Measurements from ENCODE around the gene PLCH1. TPM values are rescaled to one million over a fixed set of nuclear protein-coding genes. Genes with fewer than 3 reads are reported as not detected.

The PLCH1 gene
- total and polyA plus RNA-seq, 12 donors, result under 0.01 to 0.28 (median 0.10) TPM; not detected in 2

DNA sequence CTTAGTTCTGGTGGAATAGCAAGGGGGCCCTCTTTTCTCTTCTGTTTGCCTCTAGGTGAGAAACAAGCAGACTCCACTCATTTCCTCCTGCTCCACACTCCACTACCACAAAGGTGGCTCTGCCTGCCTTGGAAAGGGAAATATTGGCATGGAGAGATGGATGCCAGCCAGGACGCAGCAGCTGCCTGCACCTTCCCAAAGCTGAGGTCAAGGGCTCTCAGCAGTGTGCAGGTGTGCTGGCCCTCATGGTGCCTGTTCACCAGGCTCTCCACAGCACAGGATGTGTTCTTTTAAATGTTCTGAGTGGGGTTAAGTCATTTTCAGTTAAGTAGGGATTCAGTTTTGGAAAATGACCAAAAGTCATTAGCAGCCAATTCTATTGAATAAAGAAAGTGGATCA is 240.2 kb downstream of the PLCH1 start:
- no peak overlapping the region for H3K27ac ChIP-seq
- H3K9me3 ChIP-seq (replicated peaks in 1 of 3), result no peaks in the 10 kb centered on the region
- no peaks in the 10 kb centered on the region for H3K4me1 ChIP-seq (replicated peaks in 1 of 2)
- 45 to 89% (median 75%) methylated on average over 1 of the region's 1 CpG for WGBS, 4 donors
- H3K4me3 ChIP-seq, result no peak overlapping the region
- no peaks in the 10 kb centered on the region for H3K36me3 ChIP-seq (replicated peaks in 1 of 2)
- intact Hi-C loops (cut with DNase I), result no loop called here
- no peaks in the 10 kb centered on the region for H3K27me3 ChIP-seq
- TF ChIP-seq, protein P1, sequence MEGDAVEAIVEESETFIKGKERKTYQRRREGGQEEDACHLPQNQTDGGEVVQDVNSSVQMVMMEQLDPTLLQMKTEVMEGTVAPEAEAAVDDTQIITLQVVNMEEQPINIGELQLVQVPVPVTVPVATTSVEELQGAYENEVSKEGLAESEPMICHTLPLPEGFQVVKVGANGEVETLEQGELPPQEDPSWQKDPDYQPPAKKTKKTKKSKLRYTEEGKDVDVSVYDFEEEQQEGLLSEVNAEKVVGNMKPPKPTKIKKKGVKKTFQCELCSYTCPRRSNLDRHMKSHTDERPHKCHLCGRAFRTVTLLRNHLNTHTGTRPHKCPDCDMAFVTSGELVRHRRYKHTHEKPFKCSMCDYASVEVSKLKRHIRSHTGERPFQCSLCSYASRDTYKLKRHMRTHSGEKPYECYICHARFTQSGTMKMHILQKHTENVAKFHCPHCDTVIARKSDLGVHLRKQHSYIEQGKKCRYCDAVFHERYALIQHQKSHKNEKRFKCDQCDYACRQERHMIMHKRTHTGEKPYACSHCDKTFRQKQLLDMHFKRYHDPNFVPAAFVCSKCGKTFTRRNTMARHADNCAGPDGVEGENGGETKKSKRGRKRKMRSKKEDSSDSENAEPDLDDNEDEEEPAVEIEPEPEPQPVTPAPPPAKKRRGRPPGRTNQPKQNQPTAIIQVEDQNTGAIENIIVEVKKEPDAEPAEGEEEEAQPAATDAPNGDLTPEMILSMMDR (IDR thresholded peaks at IDR 0.05), result no peak
- no peak for TF ChIP-seq POLR2A (IDR thresholded peaks at IDR 0.05)
- no peak for DNase-seq

DNA sequence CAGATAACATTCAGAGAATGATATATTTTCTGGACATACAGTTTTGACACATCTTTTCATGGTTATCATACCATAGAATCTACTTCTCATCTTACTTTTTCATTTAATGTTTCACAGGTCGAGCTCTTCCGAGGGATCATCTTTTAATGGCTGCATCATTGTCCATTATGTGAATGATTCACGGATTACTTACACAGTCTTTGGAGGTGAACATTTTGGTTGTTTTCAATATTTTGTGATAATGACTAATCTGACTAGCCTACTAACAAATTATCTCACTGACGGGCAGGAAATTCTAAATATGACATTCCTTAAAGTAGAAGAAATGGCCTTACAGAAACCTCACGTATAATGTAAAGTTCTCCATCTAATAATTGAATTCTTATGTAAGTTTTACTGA is 242.2 kb downstream of the PLCH1 start:
- no peak overlapping the region for H3K27ac ChIP-seq

DNA sequence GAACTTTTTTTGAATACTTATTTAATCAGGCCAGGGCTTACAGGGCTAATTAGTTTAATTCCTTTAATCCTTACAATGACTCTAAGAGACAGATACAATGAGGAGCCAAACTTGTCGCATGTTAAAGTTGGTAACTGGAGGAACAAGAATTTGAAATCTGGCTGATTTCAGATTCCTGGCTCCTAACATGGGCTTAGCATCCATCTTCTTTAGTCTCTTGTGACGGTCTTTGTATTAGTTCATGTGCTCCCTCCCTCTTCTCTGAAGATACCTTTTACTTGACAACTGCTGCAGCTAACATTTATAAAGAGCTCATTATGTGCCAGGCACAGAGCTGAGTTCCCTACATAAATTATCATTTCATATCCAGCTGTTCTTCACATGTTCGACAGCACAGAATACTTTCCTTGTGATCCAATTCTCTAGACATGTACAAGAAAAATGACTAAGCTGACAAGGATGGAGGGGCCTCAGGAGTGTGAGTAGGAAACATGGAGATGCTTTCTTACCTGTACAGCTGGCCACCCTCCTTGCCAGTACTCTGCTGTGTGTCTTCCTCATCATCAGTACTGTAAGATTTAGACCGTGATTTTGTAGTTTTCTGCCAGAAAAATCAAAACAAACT is 244.6 kb downstream of the PLCH1 start:
- intact Hi-C loops (cut with DNase I), result no loop called here
- H3K4me3 ChIP-seq, result no peak overlapping the region
- no peaks in the 10 kb centered on the region for H3K4me1 ChIP-seq (replicated peaks in 1 of 2)
- TF ChIP-seq, protein P1 (IDR thresholded peaks at IDR 0.05), result no peak
- TF ChIP-seq POLR2A (IDR thresholded peaks at IDR 0.05), result no peak
- H3K27ac ChIP-seq, result no peak overlapping the region
- H3K36me3 ChIP-seq (replicated peaks in 1 of 2), result no peaks in the 10 kb centered on the region
- no peak for DNase-seq
- WGBS, 4 donors, result 56 to 71% (median 65%) methylated on average over 4 of the region's 4 CpGs
- H3K9me3 ChIP-seq (replicated peaks in 1 of 3), result no peaks in the 10 kb centered on the region
- H3K27me3 ChIP-seq, result no peaks in the 10 kb centered on the region

More for the DNA sequence above, 242.2 kb downstream of the PLCH1 start:
- no peaks in the 10 kb centered on the region for H3K4me1 ChIP-seq (replicated peaks in 1 of 2)
- no peak for DNase-seq
- no peak for TF ChIP-seq POLR2A (IDR thresholded peaks at IDR 0.05)
- TF ChIP-seq, protein P1 (IDR thresholded peaks at IDR 0.05), result no peak
- H3K9me3 ChIP-seq (replicated peaks in 1 of 3), result no peaks in the 10 kb centered on the region
- no peaks in the 10 kb centered on the region for H3K36me3 ChIP-seq (replicated peaks in 1 of 2)
- WGBS, 4 donors, result 64 to 81% (median 78%) methylated on average over 5 of the region's 5 CpGs
- no peaks in the 10 kb centered on the region for H3K27me3 ChIP-seq
- intact Hi-C loops (cut with DNase I), result no loop called here
- no peak overlapping the region for H3K4me3 ChIP-seq

DNA sequence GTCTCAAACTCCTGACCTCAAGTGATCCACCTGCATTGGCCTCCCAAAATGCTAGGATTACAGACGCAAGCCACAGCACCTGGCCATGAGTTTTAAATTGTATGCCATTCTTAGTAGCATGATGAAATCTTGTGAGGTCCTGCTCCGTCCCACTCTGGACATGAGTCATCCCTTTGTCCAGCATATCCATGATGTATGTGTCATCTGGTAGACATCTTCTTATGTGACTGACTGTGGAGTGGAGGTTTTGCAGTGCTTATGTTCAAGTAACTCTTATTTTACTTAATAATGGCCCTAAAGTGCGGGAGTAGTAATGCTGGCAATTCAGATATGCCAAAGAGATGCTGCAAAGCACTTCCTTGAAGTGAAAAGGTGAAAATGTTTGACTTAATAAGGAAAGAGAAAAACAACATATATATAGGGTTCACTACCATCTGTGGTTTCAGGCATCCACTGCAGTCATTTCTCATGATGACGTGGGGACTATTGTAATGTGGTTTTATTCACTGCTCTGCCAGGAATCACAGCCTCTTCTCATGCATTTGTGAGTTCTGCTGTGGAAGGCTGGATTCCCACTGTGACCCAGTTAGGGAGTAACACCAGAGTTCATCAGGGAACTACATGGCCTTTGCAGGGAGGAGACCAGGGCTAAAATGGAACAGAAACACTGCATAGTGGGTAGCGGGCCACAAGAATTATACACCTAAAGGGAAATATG is 246.8 kb downstream of the PLCH1 start:
- intact Hi-C loops (cut with DNase I), result no loop called here
- H3K36me3 ChIP-seq (replicated peaks in 1 of 2), result no peaks in the 10 kb centered on the region
- no peaks in the 10 kb centered on the region for H3K9me3 ChIP-seq (replicated peaks in 1 of 3)
- WGBS, 4 donors, result 74 to 79% (median 78%) methylated on average over 5 of the region's 5 CpGs
- no peaks in the 10 kb centered on the region for H3K27me3 ChIP-seq
- no peak overlapping the region for H3K4me3 ChIP-seq
- TF ChIP-seq, protein P1 (IDR thresholded peaks at IDR 0.05), result no peak
- no peak for TF ChIP-seq POLR2A (IDR thresholded peaks at IDR 0.05)
- DNase-seq, result no peak
- no peak overlapping the region for H3K27ac ChIP-seq
- H3K4me1 ChIP-seq (replicated peaks in 1 of 2), result no peaks in the 10 kb centered on the region

All from adrenal gland (tissue), 12 donors.